H1 (cell line): ENCODE data around the gene SCARB2. TPM values are rescaled to one million over a fixed set of nuclear protein-coding genes. Genes with fewer than 3 reads are reported as not detected.

Source experiments
- CEBPB ChIP-seq: IDR thresholded peaks from 2 replicates; pipeline ENCODE4 v1.6.1; 2012; ENCODE audit warnings: low read depth, low read length
- KDM5A ChIP-seq: fragments of 200-600 bp; IDR thresholded peaks from 2 replicates; pipeline ENCODE4 v1.7.1; 2012; ENCODE audit warnings: mild to moderate bottlenecking, low read length, inconsistent platforms, mixed read lengths
- RNF2 ChIP-seq: fragments of 200-900, 300-1000 bp; sonication (generic); IDR thresholded peaks from 2 replicates; pipeline ENCODE4 v1.7.1; 2016; ENCODE audit warnings: borderline replicate concordance, low read depth, mild to moderate bottlenecking, antibody characterized with exemption, low read length; ENCODE audit not compliant: poor library complexity, severe bottlenecking; ENCODE audit errors: missing control alignments
- RXRA ChIP-seq: IDR thresholded peaks from 2 replicates; pipeline ENCODE4 v1.6.1; 2011; ENCODE audit warnings: low read depth, mild to moderate bottlenecking, low read length, moderate library complexity; ENCODE audit not compliant: insufficient read depth
- SUZ12 ChIP-seq: fragments of 200-600 bp; sonication (generic); IDR thresholded peaks from 2 replicates; pipeline ENCODE4 v1.6.1; 2012; ENCODE audit warnings: mild to moderate bottlenecking, inconsistent platforms, low read length, moderate library complexity, mixed read lengths
- ZNF274 ChIP-seq: IDR thresholded peaks from 2 replicates; pipeline ENCODE4 v1.7.0; 2012; ENCODE audit warnings: low read length, borderline replicate concordance; ENCODE audit errors: extremely low read depth
- polyA plus RNA-seq, 7 experiments: library from polyadenylated mRNA; depleted of rRNA in 3 of 7; stranded (reverse) in 5 of 7; unstranded in 2 of 7; fragments of >200 nt in 5 of 7; fragments of 200-250 nt in 2 of 7; gene quantifications; 1 replicate in 5 of 7; 2 replicates in 1 of 7; 4 replicates in 1 of 7; pipeline versions ENCODE4 v1.2.1 to v1.2.3, GENCODE V29; 2011 to 2013; ENCODE audit warnings: missing spikeins in 2 of 7, mixed read lengths in 2 of 7
- total RNA-seq: library from RNA; stranded (reverse); fragmentation: NEBNext Ultra II Directional; extraction: Animal tissue kit (Norgen Biotek cat#: 25700); gene quantifications from 2 replicates; pipeline ENCODE4 v1.2.1, GENCODE V29; 2021
- TF ChIP-seq, protein P1 (sequence below): IDR thresholded peaks from 2 replicates; pipeline ENCODE4 v1.6.1; 2012; ENCODE audit warnings: low read length, inconsistent platforms
- TF ChIP-seq, protein P2 (sequence below): IDR thresholded peaks from 2 replicates; pipeline ENCODE4 v1.6.1; 2012; ENCODE audit warnings: inconsistent platforms

SCARB2 gene
- total and polyA plus RNA-seq, 2 of the 8 experiments (the other 6 are each of a cell fraction or from before 2014, with no cell fraction given), result 18.5 to 35.7 TPM

DNA sequence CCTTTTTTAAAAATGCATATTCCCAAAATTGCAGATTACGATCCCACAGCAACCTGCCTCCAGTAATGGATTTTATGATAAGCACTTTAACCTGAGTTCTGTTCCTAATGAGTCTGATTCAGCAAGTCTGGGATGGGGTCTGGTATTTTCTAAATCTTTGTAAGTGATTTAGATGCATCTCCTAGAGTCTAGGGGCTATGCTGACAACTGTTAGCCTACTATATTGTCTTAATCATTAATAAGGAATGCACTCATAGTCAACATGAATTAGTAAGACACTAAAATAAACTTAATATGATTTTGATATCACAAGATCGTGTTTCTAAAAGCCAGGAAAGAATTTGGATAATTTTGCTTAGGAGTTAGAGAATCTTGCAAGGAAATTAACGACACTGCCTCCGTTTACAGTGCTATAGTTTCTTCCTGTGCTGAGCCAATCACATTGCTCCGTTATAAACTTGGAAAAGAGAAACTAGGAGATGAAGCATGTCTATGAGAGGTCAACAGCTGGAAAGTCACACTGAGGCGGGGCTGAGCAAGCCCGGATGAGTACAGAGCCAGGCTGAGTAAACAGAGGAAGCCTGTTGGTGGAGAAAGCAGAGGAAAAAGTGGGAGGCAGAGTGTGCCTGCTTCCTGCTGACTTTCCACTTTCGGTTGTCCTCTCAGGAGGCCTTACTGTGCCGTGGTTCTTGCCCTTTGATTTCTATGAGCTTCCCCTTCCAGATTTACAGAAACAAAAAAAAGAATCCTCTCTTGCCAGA, 5.4 kb downstream of the SCARB2 start (continued):
- TF ChIP-seq CEBPB (no peak), KDM5A (no peak), SUZ12 (no peak), RNF2 (no peak), RXRA (no peak), ZNF274 (no peak)
- TF ChIP-seq, protein P1, sequence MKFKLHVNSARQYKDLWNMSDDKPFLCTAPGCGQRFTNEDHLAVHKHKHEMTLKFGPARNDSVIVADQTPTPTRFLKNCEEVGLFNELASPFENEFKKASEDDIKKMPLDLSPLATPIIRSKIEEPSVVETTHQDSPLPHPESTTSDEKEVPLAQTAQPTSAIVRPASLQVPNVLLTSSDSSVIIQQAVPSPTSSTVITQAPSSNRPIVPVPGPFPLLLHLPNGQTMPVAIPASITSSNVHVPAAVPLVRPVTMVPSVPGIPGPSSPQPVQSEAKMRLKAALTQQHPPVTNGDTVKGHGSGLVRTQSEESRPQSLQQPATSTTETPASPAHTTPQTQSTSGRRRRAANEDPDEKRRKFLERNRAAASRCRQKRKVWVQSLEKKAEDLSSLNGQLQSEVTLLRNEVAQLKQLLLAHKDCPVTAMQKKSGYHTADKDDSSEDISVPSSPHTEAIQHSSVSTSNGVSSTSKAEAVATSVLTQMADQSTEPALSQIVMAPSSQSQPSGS, result no peak
- TF ChIP-seq, protein P2, sequence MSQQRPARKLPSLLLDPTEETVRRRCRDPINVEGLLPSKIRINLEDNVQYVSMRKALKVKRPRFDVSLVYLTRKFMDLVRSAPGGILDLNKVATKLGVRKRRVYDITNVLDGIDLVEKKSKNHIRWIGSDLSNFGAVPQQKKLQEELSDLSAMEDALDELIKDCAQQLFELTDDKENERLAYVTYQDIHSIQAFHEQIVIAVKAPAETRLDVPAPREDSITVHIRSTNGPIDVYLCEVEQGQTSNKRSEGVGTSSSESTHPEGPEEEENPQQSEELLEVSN, result no peak
